ENCODE measurements around the gene ZBTB16. TPM values are rescaled to one million over a fixed set of nuclear protein-coding genes. Genes with fewer than 3 reads are reported as not detected.

The ZBTB16 gene
- 1 to 10 TPM in 3 of 4 donors, under 1 TPM in 1; 0.82 to 2.2 (median 2.0) TPM for polyA plus RNA-seq (ENCODE audit: insufficient read length in 4 of 4)

GRCh38 chr11:114059278-114059983, at the start of gene ZBTB16:
ZBTB16 (plus strand) TSS chr11:114059711; CDS start chr11:114063301, 3,590 bp downstream.
- peak in 1 of 4 donors; percentile 41 for DNase-seq (ENCODE audit: low read depth in 4 of 4, low spot score in 2 of 4)

GRCh38 chr11:114010931-114011330, 48.6 kb upstream of the ZBTB16 start:
- DNase-seq (ENCODE audit: low read depth in 4 of 4, low spot score in 2 of 4) = no peak

- no peak for DNase-seq (ENCODE audit: low read depth in 4 of 4, low spot score in 2 of 4)
Observed at GRCh38 chr11:114011443-114011842, 48.1 kb upstream of the ZBTB16 start.

GRCh38 chr11:114015117-114015516, 44.4 kb upstream of the ZBTB16 start:
- DNase-seq (ENCODE audit: low read depth in 4 of 4, low spot score in 2 of 4) = no peak

GRCh38 chr11:114016986-114017385, 42.5 kb upstream of the ZBTB16 start:
- DNase-seq (ENCODE audit: low read depth in 4 of 4, low spot score in 2 of 4) = no peak

GRCh38 chr11:114017723-114018122, 41.8 kb upstream of the ZBTB16 start:
- no peak for DNase-seq (ENCODE audit: low read depth in 4 of 4, low spot score in 2 of 4)

GRCh38 chr11:114019046-114019445, 40.5 kb upstream of the ZBTB16 start:
- DNase-seq (ENCODE audit: low read depth in 4 of 4, low spot score in 2 of 4) = no peak

- no peak for DNase-seq (ENCODE audit: low read depth in 4 of 4, low spot score in 2 of 4)
Observed at GRCh38 chr11:114019574-114019973, 39.9 kb upstream of the ZBTB16 start.

- DNase-seq (ENCODE audit: low read depth in 4 of 4, low spot score in 2 of 4) = no peak
Observed at GRCh38 chr11:114025329-114025907, 34.1 kb upstream of the ZBTB16 start.

GRCh38 chr11:114026355-114026754, 33.2 kb upstream of the ZBTB16 start:
- no peak for DNase-seq (ENCODE audit: low read depth in 4 of 4, low spot score in 2 of 4)

GRCh38 chr11:114027391-114027790, 32.1 kb upstream of the ZBTB16 start:
- no peak for DNase-seq (ENCODE audit: low read depth in 4 of 4, low spot score in 2 of 4)

GRCh38 chr11:114027926-114028325, 31.6 kb upstream of the ZBTB16 start:
- DNase-seq (ENCODE audit: low read depth in 4 of 4, low spot score in 2 of 4) = no peak

GRCh38 chr11:114031246-114031966, 28.1 kb upstream of the ZBTB16 start:
- DNase-seq (ENCODE audit: low read depth in 4 of 4, low spot score in 2 of 4) = no peak

GRCh38 chr11:114031967-114032320, 27.6 kb upstream of the ZBTB16 start:
- no peak for DNase-seq (ENCODE audit: low read depth in 4 of 4, low spot score in 2 of 4)

- no peak for DNase-seq (ENCODE audit: low read depth in 4 of 4, low spot score in 2 of 4)
Observed at GRCh38 chr11:114033066-114033465, 26.4 kb upstream of the ZBTB16 start.

GRCh38 chr11:114033572-114033971, 25.9 kb upstream of the ZBTB16 start:
- no peak for DNase-seq (ENCODE audit: low read depth in 4 of 4, low spot score in 2 of 4)

- DNase-seq (ENCODE audit: low read depth in 4 of 4, low spot score in 2 of 4) = no peak
Observed at GRCh38 chr11:114034956-114035355, 24.6 kb upstream of the ZBTB16 start.

- DNase-seq (ENCODE audit: low read depth in 4 of 4, low spot score in 2 of 4) = peak in 3 of 4 donors; percentile 24 to 59 (median 34)
Observed at GRCh38 chr11:114036147-114036811, 23.2 kb upstream of the ZBTB16 start.

- no peak for DNase-seq (ENCODE audit: low read depth in 4 of 4, low spot score in 2 of 4)
Observed at GRCh38 chr11:114036958-114037357, 22.6 kb upstream of the ZBTB16 start.

- DNase-seq (ENCODE audit: low read depth in 4 of 4, low spot score in 2 of 4) = no peak
Observed at GRCh38 chr11:114039551-114039950, 20.0 kb upstream of the ZBTB16 start.

GRCh38 chr11:114040706-114041211, 18.8 kb upstream of the ZBTB16 start:
- DNase-seq (ENCODE audit: low read depth in 4 of 4, low spot score in 2 of 4) = no peak
